GM18511 (cell line): Measurements from ENCODE around the gene MTERF4.

Experiments
- ATAC-seq: cut with Tn5 transposase; IDR thresholded peaks from one replicate; pipeline ENCODE4 v1.9.1; 2021; ENCODE audit warnings: mild to moderate bottlenecking, moderate library complexity; ENCODE audit not compliant: unreplicated experiment

MTERF4 gene, protein sequence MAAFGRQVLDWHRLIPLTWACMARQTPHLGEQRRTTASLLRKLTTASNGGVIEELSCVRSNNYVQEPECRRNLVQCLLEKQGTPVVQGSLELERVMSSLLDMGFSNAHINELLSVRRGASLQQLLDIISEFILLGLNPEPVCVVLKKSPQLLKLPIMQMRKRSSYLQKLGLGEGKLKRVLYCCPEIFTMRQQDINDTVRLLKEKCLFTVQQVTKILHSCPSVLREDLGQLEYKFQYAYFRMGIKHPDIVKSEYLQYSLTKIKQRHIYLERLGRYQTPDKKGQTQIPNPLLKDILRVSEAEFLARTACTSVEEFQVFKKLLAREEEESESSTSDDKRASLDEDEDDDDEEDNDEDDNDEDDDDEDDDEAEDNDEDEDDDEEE

DNA sequence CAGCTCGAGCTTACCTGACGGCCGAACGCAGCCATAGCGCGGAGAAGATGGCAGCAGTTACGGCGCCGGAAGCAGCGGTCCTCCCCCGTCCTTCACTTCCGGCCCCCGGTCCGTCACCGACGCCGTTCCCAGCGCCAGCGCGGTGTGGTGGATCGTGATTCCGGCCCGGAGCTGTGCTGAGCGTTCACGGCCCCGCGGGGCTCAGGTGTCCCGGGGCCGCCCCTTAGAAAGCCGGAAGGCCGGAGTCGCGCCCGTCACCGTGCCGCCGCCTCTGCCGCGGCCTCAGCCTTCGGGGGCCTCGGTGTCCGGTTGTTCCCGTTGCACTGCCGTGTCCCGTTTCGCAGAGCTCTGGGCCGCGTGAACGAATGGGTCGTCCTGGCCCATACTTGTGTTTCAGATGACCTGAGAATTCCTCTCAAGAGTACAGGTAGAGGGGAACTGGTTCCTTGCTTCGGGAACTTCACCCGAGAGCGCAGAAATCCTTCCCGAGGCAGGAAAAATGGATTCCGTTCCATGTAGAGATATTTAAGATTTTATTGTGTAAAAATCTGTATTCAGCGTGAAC, at the start of gene MTERF4:
MTERF4 (minus strand) TSS at position 49 of the 565 bp plus-strand sequence; CDS start at position 35, 14 bp downstream.
- ATAC-seq: peak; percentile 92

DNA sequence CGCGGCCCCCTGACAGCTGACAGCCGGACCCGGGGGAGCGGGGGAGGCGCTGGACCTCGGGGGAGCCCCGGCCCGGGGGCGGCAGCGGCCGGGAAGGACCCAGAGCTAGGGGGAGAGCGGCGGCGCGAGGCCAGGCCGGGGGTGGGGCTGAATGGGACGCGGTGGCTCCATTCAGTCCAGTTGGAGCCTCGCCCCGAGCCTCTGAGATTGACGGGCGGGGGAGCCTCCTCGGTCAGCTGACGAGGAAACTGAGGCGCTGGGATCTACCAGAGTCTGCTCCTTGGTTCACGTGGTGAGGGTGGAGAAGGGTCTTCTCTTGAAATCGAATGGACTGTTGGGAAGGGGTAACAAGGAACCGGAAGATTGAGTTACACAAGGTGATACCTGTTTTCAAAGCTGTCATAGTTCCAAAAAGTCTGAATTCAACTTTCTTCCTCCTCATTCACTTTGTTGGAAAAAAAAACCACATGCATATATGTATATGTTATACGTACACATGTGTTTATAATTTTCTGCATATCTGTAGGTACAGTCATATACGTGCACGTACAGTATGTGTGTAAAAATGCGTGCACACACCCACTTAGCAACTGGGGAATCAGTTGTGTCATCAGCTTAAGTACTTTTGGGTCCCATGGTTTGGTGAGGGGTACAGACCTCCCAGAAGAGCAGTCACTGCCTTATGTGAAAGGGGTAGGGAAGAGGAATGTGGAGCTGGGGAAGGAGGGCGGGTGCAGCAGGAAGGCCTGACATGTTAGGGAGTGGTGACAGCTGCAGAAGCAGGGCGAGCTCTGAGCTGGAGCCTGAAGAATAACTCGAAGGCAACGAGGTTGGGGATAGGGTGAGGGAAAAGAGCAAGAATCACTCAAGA, 48.8 kb upstream of the MTERF4 start:
- ATAC-seq: no peak

DNA sequence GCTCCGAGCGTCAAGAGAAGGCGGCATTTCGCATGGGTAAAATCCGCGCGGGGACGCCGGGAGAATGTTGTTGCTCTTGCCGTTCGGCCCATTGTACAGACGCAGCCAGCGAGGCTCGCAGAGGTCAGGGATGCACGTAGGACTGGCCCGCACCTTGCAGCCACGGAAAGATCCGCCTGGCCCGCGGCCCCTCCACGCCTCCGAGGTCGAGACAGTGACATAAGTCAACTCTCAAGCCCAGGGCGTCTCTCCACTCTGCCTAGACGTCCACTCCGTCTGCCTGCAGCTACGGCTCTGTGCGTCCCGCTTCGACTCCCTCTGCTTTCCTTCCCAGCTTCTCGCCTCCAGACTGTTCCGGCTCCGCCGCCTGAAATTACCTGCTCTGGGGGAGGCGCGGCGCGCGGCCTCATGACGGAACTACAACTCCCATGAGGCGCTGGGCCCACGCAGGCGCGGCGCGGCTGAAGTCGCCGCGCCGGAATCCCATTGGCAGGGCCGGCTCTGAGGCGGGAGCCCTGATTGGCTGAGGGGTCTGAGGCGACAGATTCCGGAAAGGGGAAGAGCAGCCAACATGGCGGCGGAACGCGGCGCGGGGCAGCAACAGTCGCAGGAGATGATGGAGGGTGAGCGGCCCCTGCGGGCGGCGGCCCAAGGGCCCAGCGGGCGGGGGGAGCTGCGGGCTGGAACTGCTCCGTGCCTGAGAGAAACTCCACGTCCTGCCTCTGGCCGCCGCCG, 48.0 kb upstream of the MTERF4 start, which contains the start of gene PPP1R7:
PPP1R7 (plus strand) TSS at position 543 of the 735 bp plus-strand sequence; CDS start at position 572, 29 bp downstream.
- ATAC-seq: peak; percentile 77

DNA sequence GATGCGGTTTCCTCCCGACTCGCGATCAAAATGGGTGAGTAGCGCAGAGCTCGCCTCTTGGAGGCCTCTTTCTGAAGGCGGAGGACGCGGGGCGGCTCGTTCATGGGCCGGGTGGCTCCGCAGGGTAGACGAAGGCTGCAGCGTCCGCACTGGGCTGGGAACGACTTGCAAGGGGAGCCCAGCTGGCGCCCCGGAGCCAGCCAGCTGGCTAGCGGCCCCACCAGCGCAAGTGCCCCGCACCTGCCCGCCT, 47.5 kb upstream of the MTERF4 start:
- peak; percentile 13 for ATAC-seq

DNA sequence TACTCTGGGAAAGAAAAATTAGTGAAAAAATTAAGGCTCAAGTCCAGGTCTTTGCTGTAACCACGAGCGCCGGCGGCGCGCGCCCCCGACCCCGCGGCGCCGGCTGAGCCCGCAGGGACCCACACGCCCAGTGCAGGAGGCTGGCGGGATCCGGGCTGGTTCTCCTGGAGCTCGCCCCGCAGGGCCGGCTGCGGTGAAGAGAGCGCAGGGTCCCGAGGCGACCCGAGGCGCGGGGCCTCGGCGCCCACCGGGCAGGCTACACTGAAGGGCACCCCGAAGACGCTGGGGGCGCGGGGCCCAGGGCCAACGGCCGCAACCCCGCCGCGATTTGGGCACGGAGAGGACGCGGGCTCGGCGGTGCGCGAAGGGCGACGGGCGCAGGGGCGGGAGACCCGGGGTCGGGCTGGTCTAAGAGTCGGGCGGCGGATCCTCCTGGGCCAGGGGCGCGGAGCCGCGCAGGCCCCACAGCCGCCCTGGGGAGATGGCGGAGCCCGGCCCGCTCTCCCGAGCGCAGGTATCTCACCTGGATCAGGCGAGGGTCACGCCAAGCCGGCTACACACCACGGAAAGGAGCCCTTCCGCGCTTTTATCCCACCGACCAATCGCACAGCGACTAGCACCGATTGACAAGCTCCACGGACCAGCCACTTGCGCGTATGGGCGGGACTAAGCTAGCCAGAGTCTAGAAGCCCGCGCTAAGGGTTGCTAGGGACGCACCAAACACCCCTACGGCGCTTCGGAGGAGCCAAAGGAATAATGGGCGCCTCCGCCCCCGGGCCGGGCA, 47.0 kb upstream of the MTERF4 start, which contains the start of gene PASK:
PASK (minus strand) TSS at position 582 of the 784 bp plus-strand sequence. CDS start 6,440 bp downstream, outside the sequence.
- ATAC-seq: peak; percentile 79

DNA sequence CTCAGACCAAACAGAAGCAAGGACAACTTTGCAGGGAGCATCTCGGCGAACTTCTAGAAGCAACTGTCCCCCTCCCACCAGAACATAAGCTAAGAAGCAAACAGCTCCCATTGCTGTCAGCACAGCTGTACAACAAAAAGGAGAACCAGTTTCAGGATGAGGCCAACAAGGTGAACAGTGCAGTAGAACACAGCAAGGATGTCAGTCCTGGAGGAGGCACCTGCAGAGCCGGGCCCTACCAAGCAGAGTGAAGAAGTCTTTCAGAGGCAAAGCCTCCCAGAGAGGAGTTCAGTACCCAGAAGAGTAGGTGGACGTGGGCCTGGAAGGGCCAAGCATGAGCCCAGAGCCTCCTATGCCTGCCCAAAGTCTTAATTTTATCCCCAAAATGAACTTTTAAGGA, 46.2 kb upstream of the MTERF4 start:
- no peak for ATAC-seq

DNA sequence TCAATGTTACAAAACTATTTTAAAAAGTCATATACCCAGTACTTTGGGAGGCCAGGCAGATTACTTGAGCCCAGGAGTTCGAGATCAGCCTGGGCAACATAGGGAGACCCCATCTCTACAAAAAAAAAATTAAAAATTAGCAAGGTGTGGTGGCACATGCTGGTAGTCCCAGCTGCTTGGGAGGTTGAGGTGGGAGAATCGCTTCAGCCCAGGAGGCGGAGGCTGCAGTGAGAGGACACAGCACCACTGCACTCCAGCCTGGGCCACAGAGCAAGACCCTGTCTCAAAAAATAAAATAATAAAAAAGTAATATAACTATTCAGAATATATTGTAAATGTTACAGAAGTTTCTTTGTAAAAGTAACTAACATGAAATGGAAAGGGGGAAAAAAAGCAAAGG, 45.2 kb upstream of the MTERF4 start:
- ATAC-seq: no peak

DNA sequence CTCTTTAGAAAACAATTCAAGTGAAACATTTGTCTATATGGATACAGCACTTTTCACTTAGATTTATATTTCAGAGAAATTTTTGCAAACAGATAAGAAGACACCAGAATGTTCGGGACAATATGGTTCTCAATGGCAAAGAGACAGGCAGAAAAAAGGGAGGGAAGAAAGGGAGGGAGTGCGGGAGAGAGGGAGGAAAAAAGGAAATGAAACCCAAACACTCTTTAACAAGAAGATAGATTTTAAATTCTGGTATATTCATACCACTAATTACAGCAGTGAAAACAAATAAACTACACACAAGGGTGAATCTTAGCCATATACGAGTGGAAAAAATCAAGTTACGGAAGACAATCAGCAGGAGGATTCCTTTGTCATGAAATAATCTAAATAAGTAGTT, 44.2 kb upstream of the MTERF4 start:
- ATAC-seq: no peak

DNA sequence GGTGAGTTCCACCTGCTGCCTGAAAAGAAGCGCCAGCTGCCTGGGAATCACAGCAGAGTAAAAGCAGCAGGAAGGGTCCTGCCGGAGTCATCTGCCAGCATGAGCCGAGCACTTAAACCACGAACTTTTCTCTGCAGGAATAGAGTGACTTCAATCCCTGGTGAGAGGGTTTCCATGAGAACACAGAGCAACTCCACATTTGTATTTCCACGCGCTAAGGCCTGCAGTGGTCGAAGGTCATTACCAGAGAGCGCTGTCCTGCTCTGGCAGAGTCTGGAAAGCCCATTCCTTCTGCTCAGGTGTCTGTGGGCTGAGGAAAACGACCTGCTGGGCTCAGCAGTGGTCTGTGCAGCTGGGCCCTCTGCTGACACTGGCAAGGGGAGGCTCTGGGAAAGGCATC, 40.5 kb upstream of the MTERF4 start:
- no peak for ATAC-seq

DNA sequence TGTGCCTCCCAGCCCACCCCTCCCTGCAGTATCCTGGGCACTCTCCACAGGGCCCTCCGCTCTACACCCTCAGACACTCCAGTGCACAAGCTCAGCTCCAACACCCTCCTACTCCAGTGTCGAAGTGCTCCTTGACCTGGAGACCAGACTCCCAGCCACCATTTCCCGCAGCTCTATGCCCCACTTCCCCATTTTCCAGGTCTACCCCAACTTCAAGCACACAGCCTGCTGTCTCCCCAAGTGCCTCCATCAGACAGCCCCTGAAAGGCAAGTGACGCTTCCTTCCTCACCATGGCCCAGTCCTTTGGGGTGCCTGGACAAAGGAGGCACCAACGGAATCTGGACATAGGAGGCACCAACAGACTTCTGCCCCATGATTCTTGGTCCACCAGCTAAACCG, 40.0 kb upstream of the MTERF4 start:
- no peak for ATAC-seq

DNA sequence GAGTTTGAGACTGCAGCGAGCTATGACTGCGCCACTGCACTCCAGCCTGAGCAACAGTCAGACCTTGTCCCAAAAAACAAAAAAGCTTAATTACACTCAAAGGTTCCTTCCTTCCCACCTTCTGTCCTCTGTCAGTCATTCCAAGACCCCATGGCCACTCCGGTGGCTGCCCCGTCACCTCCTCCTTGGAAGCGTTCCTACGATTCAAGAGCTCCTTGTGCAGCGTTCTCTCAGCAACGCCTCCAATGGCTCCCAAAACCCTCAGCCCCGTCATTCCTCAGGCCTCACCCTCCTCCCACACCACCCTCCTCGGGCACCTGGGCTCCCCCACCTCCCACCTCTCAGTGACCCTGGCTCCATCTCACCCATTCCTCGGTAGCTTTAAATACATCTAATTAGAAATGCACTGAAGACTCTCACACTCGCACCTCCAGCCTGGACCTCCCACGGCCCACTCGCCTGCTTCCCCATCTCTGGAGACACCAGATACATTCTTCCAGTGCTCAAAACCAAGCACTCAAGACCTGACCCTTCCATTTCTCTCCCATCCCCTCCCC, 39.2 kb upstream of the MTERF4 start:
- ATAC-seq: no peak

DNA sequence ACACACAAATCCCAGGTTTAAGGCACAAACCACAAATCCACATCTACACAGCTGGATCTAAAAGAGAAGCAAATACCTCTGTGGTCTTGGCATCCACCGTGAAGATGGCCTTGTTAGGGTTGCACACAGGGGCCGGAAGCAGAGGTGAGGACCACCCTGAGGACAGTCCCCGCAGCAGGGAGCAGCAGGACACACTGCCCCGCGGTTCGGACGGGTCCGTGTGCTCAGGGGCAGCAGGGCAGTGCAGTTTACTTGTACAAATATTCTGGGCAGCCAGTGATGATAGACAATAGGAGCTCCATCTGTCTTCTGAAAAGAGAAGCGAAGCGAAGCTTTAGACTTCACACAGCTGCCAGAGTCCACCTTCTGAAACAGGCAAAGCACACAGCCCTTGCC, 38.4 kb upstream of the MTERF4 start:
- ATAC-seq: no peak

DNA sequence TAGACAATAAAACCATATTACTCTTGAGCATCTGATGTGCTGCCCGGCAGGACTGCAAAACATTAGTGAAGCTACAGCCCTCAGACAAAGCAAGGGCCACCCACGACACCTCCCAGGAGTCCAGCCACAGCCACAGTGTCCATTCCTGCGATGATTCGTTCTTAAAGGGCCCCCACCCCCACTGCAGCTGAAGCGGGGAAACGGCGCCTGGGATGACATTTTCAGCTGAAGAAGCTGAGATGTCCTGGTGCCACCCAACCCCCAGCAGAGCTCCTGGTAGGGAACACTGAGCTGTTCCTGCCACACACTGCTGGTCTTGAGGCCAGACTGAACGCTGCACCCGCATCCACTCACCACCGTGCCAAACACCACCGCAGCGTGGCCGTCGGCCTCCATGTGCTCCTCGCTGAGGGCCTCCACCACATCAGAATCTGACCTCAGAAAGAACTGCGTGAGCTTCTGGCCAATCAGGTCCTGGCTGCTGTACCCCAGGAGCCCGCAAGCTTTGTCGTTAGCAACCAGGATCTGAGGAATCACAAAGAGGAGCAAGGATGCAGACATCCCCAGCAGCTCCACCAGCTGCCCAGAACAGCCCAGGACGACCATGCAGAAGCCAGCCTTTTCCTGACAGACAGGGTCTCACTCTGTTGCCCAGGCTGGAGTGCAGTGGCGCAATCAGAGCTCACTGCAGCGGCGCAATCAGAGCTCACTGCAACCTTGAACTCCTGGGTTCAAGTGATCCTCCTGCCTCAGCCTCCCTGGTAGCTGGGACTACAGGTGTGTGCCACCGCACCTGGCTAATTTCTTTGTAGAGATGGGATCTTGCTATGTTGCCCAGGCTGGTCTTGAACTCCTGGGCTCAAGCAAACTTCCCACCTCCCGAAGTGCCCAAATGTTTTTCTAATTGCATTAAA, 37.7 kb upstream of the MTERF4 start:
- ATAC-seq: no peak

DNA sequence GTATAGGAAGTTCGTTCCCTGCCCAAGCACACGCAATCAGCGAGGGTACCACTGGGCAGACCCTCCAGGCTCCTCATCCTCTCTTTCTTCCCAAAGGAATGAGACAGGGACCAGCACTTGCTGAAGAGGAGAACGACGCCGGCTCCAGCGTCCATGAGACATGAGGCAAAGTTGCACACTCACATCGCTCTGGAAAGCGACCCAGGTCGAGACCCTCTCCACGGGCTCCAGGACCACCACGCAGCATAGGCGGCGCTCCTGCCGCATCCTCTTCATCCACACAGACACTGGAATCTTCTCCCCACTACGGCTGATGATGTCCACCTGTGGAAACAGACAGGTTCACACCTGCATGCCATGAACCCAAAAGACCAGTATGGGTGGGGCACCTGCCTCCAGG, 36.4 kb upstream of the MTERF4 start:
- no peak for ATAC-seq

DNA sequence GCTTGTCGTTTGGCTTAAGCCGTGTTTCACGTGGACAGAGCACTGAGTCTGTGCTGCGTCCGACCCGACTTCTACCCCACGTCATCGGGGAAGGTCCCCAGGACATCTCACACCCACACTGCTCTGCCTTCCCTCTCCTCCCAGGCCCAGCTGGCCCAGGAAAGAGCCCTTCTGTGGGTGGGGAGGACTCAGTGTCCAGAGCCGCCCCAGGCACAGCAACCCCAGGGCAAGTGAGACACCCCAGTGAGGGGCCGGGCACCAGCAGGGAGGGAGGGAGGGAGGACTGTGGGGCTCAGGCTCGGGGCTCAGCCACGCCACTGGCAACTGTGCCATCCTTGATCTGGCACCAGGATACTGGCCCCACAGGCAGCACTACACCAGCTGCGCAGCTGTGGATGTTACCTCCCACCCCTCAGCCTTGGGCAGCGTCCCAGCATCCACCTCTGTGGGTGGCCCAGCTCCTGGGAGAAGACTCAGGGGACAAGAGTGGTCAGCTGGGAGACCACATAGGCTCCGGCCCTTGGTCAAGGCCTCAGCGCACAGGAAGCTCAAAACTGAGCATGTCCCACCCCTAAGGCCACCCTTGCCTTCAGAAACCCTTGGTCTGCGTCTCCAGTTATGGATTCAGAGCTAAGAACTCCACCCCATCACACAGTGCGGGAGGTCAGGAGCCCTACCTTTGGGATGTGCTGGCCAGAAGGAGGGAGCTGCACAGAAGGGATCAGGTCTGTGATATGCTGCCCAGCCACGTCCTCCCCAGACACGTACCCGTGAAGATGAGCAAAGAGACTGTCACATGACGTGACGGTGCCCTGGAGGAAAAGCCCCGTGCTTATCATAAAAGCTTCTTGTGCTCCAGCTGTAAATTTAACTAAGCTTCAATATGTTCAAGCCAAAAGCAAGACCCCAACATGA, 35.4 kb upstream of the MTERF4 start:
- ATAC-seq: no peak

DNA sequence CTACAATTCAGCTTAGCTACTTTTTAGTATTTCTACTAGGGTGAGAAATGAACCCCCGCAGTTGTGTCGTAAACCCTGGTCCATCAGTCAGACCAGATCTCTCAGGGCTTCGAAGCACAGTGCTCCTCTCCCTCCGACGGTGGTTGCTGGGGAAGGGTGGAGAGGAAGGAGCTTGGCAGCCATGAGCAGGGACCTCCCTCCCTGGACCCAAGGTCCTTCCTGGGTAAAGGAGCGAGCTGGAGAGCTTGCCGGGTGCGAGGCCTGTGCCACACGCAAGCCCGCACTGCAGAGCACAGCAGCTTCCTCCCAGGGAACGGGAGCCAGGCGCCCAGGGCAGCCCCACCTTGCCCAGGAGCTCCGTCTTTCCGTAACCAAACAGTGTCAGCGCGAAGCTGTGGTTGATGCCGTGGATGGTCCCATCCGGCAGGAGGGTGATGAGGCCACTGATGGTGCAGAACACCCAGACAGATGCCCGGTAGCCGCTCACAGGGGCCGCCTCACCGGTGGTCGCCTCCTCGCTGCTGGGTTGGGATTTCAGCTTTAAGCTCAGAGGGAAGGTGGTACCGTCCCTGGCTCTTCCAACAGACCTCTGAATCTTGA, 34.7 kb upstream of the MTERF4 start:
- no peak for ATAC-seq

DNA sequence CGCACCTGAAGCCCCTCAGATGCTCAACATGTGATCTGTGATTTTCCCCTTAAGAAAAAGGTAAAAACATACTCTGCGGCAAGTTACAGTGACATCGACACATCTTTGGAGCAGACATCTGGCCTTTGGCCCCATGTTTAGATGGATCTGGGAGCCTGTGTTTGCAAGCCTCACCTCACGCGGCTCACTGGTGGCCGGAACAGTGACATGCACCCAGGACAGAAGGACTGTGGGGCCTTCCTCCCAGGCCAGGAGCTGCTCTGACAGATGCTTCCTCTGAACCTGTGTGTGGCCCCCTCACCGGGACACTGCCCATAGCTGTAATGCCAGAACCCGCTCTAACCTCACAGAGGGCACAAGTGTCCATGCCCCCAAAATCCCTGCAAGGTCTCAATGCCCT, 34.1 kb upstream of the MTERF4 start:
- ATAC-seq: no peak
